ENCODE data around the gene UBR2.
"Not testable (repeated sequence)": the region's sequence is repeated elsewhere in the genome, so short reads cannot be mapped to it uniquely, and the experiment has no call there.

UBR2 gene

GRCh38 chr6:42619963-42620362 is 56.1 kb downstream of the UBR2 start:
- no peak overlapping the region for H3K4me3 ChIP-seq (ENCODE audit: low read length)
- no peak for TF ChIP-seq ZNF274 (IDR thresholded peaks at IDR 0.05; ENCODE audit: low read depth, low read length)

- TF ChIP-seq ZNF274 (IDR thresholded peaks at IDR 0.05; ENCODE audit: low read depth, low read length), result no peak
- no peak overlapping the region for H3K4me3 ChIP-seq (ENCODE audit: low read length)
Observed at GRCh38 chr6:42624601-42625000, 60.8 kb downstream of the UBR2 start.

GRCh38 chr6:42627044-42627443 is 63.2 kb downstream of the UBR2 start:
- no peak overlapping the region for H3K4me3 ChIP-seq (ENCODE audit: low read length)
- no peak for TF ChIP-seq ZNF274 (IDR thresholded peaks at IDR 0.05; ENCODE audit: low read depth, low read length)

GRCh38 chr6:42627674-42628073 is 63.8 kb downstream of the UBR2 start:
- no peak for TF ChIP-seq ZNF274 (IDR thresholded peaks at IDR 0.05; ENCODE audit: low read depth, low read length)
- H3K4me3 ChIP-seq (ENCODE audit: low read length), result no peak overlapping the region

- H3K4me3 ChIP-seq (ENCODE audit: low read length), result no peak overlapping the region
- TF ChIP-seq ZNF274 (IDR thresholded peaks at IDR 0.05; ENCODE audit: low read depth, low read length), result no peak
Observed at GRCh38 chr6:42628604-42629003, 64.8 kb downstream of the UBR2 start.

- H3K4me3 ChIP-seq (ENCODE audit: low read length), result no peak overlapping the region
- no peak for TF ChIP-seq ZNF274 (IDR thresholded peaks at IDR 0.05; ENCODE audit: low read depth, low read length)
Observed at GRCh38 chr6:42629845-42630244, 66.0 kb downstream of the UBR2 start.

GRCh38 chr6:42637681-42638080 is 73.9 kb downstream of the UBR2 start:
- TF ChIP-seq ZNF274 (IDR thresholded peaks at IDR 0.05; ENCODE audit: low read depth, low read length), result no peak
- H3K4me3 ChIP-seq (ENCODE audit: low read length), result no peak overlapping the region

- no peak overlapping the region for H3K4me3 ChIP-seq (ENCODE audit: low read length)
- no peak for TF ChIP-seq ZNF274 (IDR thresholded peaks at IDR 0.05; ENCODE audit: low read depth, low read length)
Observed at GRCh38 chr6:42642794-42643193, 79.0 kb downstream of the UBR2 start.

- no peak overlapping the region for H3K4me3 ChIP-seq (ENCODE audit: low read length)
- TF ChIP-seq ZNF274 (IDR thresholded peaks at IDR 0.05; ENCODE audit: low read depth, low read length), result no peak
Observed at GRCh38 chr6:42644211-42644610, 80.4 kb downstream of the UBR2 start.

GRCh38 chr6:42652024-42652746 is 88.4 kb downstream of the UBR2 start:
- no peak for TF ChIP-seq ZNF274 (IDR thresholded peaks at IDR 0.05; ENCODE audit: low read depth, low read length)
- no peak overlapping the region for H3K4me3 ChIP-seq (ENCODE audit: low read length)

GRCh38 chr6:42653851-42654250 is 90.0 kb downstream of the UBR2 start:
- no peak overlapping the region for H3K4me3 ChIP-seq (ENCODE audit: low read length)
- TF ChIP-seq ZNF274 (IDR thresholded peaks at IDR 0.05; ENCODE audit: low read depth, low read length), result no peak

- no peak overlapping the region for H3K4me3 ChIP-seq (ENCODE audit: low read length)
- TF ChIP-seq ZNF274 (IDR thresholded peaks at IDR 0.05; ENCODE audit: low read depth, low read length), result no peak
Observed at GRCh38 chr6:42659806-42660205, 96.0 kb downstream of the UBR2 start.

GRCh38 chr6:42661540-42662153 is 97.8 kb downstream of the UBR2 start:
- H3K4me3 ChIP-seq (ENCODE audit: low read length), result no peak overlapping the region
- TF ChIP-seq ZNF274 (IDR thresholded peaks at IDR 0.05; ENCODE audit: low read depth, low read length), result no peak

GRCh38 chr6:42664718-42665117 is 100.9 kb downstream of the UBR2 start:
- H3K4me3 ChIP-seq (ENCODE audit: low read length), result no peak overlapping the region
- TF ChIP-seq ZNF274 (IDR thresholded peaks at IDR 0.05; ENCODE audit: low read depth, low read length), result no peak

- not testable (repeated sequence) for H3K4me3 ChIP-seq (ENCODE audit: low read length)
Observed at GRCh38 chr6:42674368-42674767, 110.5 kb downstream of the UBR2 start.

GRCh38 chr6:42674780-42675179 is 111.0 kb downstream of the UBR2 start:
- no peak for TF ChIP-seq ZNF274 (IDR thresholded peaks at IDR 0.05; ENCODE audit: low read depth, low read length)

More at GRCh38 chr6:42674780-42675179, 111.0 kb downstream of the UBR2 start:
- H3K4me3 ChIP-seq (ENCODE audit: low read length), result no peak overlapping the region
